Endothelial cell of umbilical vein (primary cell): ENCODE results near the gene LYSMD4. TPM values are rescaled to one million over a fixed set of nuclear protein-coding genes. Genes with fewer than 3 reads are reported as not detected.

Experiments
- BruUV-seq: library from RNA; stranded (reverse); fragments of 400-500 nt; replicated peaks from 2 replicates; lab custom pipeline; 2021; lab: Mats Ljungman, UMichigan
- CTCF ChIA-PET: fragments of 300-600, 350-600 bp; sonication (Branson Sonifier 250); formaldehyde crosslinking; loops from one replicate; lab custom pipeline; 2021; ENCODE audit warnings: antibody characterized with exemption, inconsistent platforms; lab: Charles Lee
- POLR2A ChIA-PET: fragments of 300-600, 350-600 bp; sonication (Branson Sonifier 250); formaldehyde crosslinking; loops from one replicate; lab custom pipeline; 2021; ENCODE audit warnings: antibody characterized with exemption, inconsistent platforms; lab: Charles Lee
- DNase-seq: peaks from one replicate; pipeline ENCODE4 v3.0.0-alpha.2; 2011; ENCODE audit warnings: low read depth, low spot score
- FAIRE-seq: peaks from 2 replicates; lab custom pipeline; 2011; peaks lifted over from hg19 to GRCh38; lab: Jason Lieb, UNC
- H2AFZ ChIP-seq: 2 replicates; pipeline ENCODE4 v1.6.0; 2012; ENCODE audit warnings: low read depth, low read length, control low read depth, inconsistent platforms
- H3K27ac ChIP-seq: 2 replicates; pipeline ENCODE4 v1.5.1; 2011; ENCODE audit warnings: low read depth, mild to moderate bottlenecking, control low read depth, low read length, moderate library complexity; ENCODE audit not compliant: insufficient read depth
- H3K27me3 ChIP-seq, 2 experiments: 2 replicates each; pipeline versions ENCODE4 v1.6.0 to v1.6.1; 2011; ENCODE audit warnings: low read length in 2 of 2, mixed read lengths in 1 of 2; ENCODE audit not compliant: control insufficient read depth in 2 of 2, insufficient read depth in 2 of 2
- H3K36me3 ChIP-seq, 2 experiments: 2 replicates in 1 of 2; 3 replicates in 1 of 2; pipeline ENCODE4 v1.5.1; 2011; ENCODE audit warnings: low read length in 2 of 2, mild to moderate bottlenecking in 1 of 2, moderate library complexity in 1 of 2; ENCODE audit not compliant: control insufficient read depth in 2 of 2, insufficient read depth in 2 of 2; ENCODE audit errors: extremely low read depth in 1 of 2
- H3K4me1 ChIP-seq: 3 replicates; pipeline ENCODE4 v1.5.1; 2011; ENCODE audit warnings: mild to moderate bottlenecking, low read length; ENCODE audit not compliant: control insufficient read depth, insufficient read depth; ENCODE audit errors: extremely low read depth
- H3K4me2 ChIP-seq: 2 replicates; pipeline ENCODE4 v1.6.1; 2011; ENCODE audit warnings: low read length, control low read depth, mixed read lengths; ENCODE audit not compliant: insufficient read depth
- H3K4me3 ChIP-seq, 3 experiments: fragments of 200-600 bp in 1 of 3; sonication (generic), shearing (Covaris generic) in 1 of 3; replicated peaks in 1 of 3; 2 replicates each; pipeline ENCODE4 v1.5.1; 2011 to 2016; ENCODE audit warnings: control low read depth in 3 of 3, low read length in 3 of 3, mild to moderate bottlenecking in 2 of 3, inconsistent platforms in 1 of 3, low read depth in 1 of 3, moderate library complexity in 1 of 3; ENCODE audit not compliant: insufficient read depth in 1 of 3
- H3K79me2 ChIP-seq: 2 replicates; pipeline ENCODE4 v1.6.0; 2012; ENCODE audit warnings: low read length, inconsistent platforms; ENCODE audit not compliant: control insufficient read depth, insufficient read depth
- H3K9ac ChIP-seq: replicated peaks from 2 replicates; pipeline ENCODE3; 2011; ENCODE audit warnings: low read length, control low read depth; ENCODE audit not compliant: insufficient read depth; ENCODE audit errors: extremely low read depth
- H3K9me1 ChIP-seq: replicated peaks from 3 replicates; pipeline ENCODE4 v1.6.0; 2011; ENCODE audit warnings: mild to moderate bottlenecking, low read length; ENCODE audit not compliant: control insufficient read depth, insufficient read depth; ENCODE audit errors: extremely low read depth
- H3K9me3 ChIP-seq: replicated peaks from 2 replicates; pipeline ENCODE4 v1.5.1; 2012; ENCODE audit warnings: low read length, inconsistent platforms; ENCODE audit not compliant: control insufficient read depth, insufficient read depth
- H4K20me1 ChIP-seq: replicated peaks from 2 replicates; pipeline ENCODE3; 2011; ENCODE audit warnings: mild to moderate bottlenecking, low read length; ENCODE audit not compliant: control insufficient read depth, insufficient read depth; ENCODE audit errors: extremely low read depth
- EZH2 ChIP-seq: IDR thresholded peaks from 2 replicates; pipeline ENCODE4 v1.6.1; 2012; ENCODE audit warnings: borderline replicate concordance, low read depth, mild to moderate bottlenecking, moderate library complexity, low read length, inconsistent platforms; ENCODE audit not compliant: severe bottlenecking
- FOS ChIP-seq: IDR thresholded peaks from 2 replicates; pipeline ENCODE4 v1.6.1; 2011; ENCODE audit warnings: mild to moderate bottlenecking, low read length, moderate library complexity, borderline replicate concordance; ENCODE audit not compliant: insufficient read depth
- GATA2 ChIP-seq: IDR thresholded peaks from 2 replicates; pipeline ENCODE4 v1.7.0; 2011; ENCODE audit warnings: low read depth, mild to moderate bottlenecking, moderate library complexity, mixed read lengths, low read length; ENCODE audit not compliant: insufficient read length, insufficient read depth
- JUN ChIP-seq: IDR thresholded peaks from 2 replicates; pipeline ENCODE4 v1.6.1; 2011; ENCODE audit warnings: borderline replicate concordance, low read depth; ENCODE audit not compliant: insufficient read length, insufficient read depth
- MYC ChIP-seq: IDR thresholded peaks from one replicate; pipeline ENCODE4 v1.6.1; 2011; ENCODE audit warnings: mild to moderate bottlenecking, low read depth, low read length
- POLR2A ChIP-seq: IDR thresholded peaks from 2 replicates; pipeline ENCODE4 v1.6.1; 2012; ENCODE audit warnings: low read depth, mild to moderate bottlenecking, control low read depth, low read length
- POLR2AphosphoS5 ChIP-seq: IDR thresholded peaks from 2 replicates; pipeline ENCODE4 v1.6.1; 2012; ENCODE audit warnings: low read depth, mild to moderate bottlenecking, control low read depth, low read length, moderate library complexity; ENCODE audit not compliant: insufficient read depth
- dilution Hi-C: fragments of 300-500 bp; cut with MboI; formaldehyde crosslinking; loops from one replicate; pipeline ENCODE4 v1.15.0; 2019; ENCODE audit warnings: low sequenced_read_pairs; ENCODE audit not compliant: extremely low pct_ligation_motif_present
- intact Hi-C: fragments of 100-400 bp; cut with micrococcal nuclease; formaldehyde crosslinking; loops from one replicate; pipeline ENCODE4 v1.10.0; 2022
- polyA plus RNA-seq, 4 experiments: library from polyadenylated mRNA; depleted of rRNA in 3 of 4; stranded (reverse) in 3 of 4; unstranded in 1 of 4; fragments of >200 nt; gene quantifications; 2 replicates each; pipeline versions ENCODE4 v1.2.1 to v1.2.3, GENCODE V29; 2011 to 2012; ENCODE audit warnings: missing spikeins in 1 of 4
- total RNA-seq: library from RNA; stranded (reverse); gene quantifications from 2 replicates; pipeline ENCODE4 v1.2.3, GENCODE V29; 2021
- TF ChIP-seq, protein P1 (sequence below): IDR thresholded peaks from 2 replicates; pipeline ENCODE4 v1.6.1; 2011; ENCODE audit not compliant: insufficient read depth, insufficient read length
- TF ChIP-seq, protein P2 (sequence below), 2 donors: IDR thresholded peaks; 1 replicate in 1 of 2; 2 replicates in 1 of 2; pipeline ENCODE4 v1.5.1; 2011; ENCODE audit warnings: low read length in 2 of 2, mild to moderate bottlenecking in 2 of 2, moderate library complexity in 2 of 2, control low read depth in 1 of 2, inconsistent platforms in 1 of 2, low read depth in 1 of 2; ENCODE audit not compliant: insufficient read depth in 1 of 2; ENCODE audit errors: extremely low read depth in 1 of 2

The LYSMD4 gene
- total and polyA plus RNA-seq, 2 donors (not counting 3 experiments of a cell fraction or from before 2014, with no cell fraction given) = 7.0 to 7.1 TPM

DNA sequence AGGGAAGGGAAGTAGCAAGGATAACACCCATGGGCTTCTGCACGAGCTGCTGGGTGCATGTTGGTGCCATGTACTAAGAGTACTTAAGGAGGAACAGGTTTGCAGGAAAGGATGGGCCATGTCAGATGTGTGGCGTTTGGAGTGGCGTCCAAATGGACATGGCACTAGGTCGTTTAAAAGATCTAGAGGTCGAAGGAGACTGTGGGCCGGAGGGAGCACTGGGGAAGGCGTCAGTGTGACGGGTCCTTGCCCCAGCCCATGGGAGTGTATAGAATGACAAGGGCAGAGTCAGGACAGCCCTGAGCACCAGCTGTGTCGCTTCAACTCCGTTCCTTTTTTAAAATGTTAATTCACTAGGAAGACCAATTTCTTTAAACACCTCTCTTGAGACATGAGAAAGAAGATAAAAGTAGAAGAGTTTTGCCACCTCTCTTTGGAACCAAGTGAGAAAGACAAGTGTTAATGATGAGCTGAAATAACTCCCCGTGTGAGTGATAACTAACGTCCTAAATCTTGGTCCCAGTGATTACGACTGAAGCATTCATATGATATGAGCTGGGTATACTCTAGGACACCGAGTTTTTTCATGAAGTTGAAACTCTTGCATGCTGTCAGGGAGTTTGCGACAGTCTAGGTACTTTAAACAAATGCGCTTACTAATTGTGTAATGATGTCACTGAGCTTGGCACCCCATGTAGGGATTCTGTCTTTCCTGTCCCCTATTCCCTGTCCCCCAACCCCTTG, 23.8 kb downstream of the LYSMD4 start:
- H3K4me2 ChIP-seq = peak overlapping the region; percentile 62
- FAIRE-seq (no peak), DNase-seq (no peak)
- H3K36me3 ChIP-seq = peaks cover 4 to 12% of the 10 kb centered on the region in 2 experiments
- H3K27me3 ChIP-seq = no peaks in the 10 kb centered on the region
- TF ChIP-seq FOS (no peak), JUN (no peak)
- TF ChIP-seq, protein P1, sequence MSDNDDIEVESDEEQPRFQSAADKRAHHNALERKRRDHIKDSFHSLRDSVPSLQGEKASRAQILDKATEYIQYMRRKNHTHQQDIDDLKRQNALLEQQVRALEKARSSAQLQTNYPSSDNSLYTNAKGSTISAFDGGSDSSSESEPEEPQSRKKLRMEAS = no peak
- H3K27ac ChIP-seq = peak overlapping the region; percentile 60
- no peak overlapping the region for H3K4me3 ChIP-seq
- dilution Hi-C loops = loop anchor here (25.0 kb wide), 1 partner anchor 422 kb away; no protein-coding TSS in a partner anchor
- H3K9ac ChIP-seq = no peak overlapping the region
- POLR2A ChIA-PET = interaction anchor here (1.4 kb wide), 1 partner anchor 24 kb away, joined by 3 read pairs; the partner anchor contains the start of gene LYSMD4
- H3K9me3 ChIP-seq = no peaks in the 10 kb centered on the region
- H3K9me1 ChIP-seq = no peaks in the 10 kb centered on the region
- TSS peak; percentile 4 for BruUV-seq
- H4K20me1 ChIP-seq = no peaks in the 10 kb centered on the region
- no peak overlapping the region for H2AFZ ChIP-seq
- H3K4me1 ChIP-seq = peaks cover 28% of the 10 kb centered on the region
- intact Hi-C loops = no loop called here
- CTCF ChIA-PET = interaction anchor here (1.1 to 6.1 kb wide), 4 partner anchors 47 to 437 kb away, joined by 3 to 230 read pairs (median 4); no protein-coding TSS in a partner anchor
- H3K79me2 ChIP-seq = no peaks in the 10 kb centered on the region

DNA sequence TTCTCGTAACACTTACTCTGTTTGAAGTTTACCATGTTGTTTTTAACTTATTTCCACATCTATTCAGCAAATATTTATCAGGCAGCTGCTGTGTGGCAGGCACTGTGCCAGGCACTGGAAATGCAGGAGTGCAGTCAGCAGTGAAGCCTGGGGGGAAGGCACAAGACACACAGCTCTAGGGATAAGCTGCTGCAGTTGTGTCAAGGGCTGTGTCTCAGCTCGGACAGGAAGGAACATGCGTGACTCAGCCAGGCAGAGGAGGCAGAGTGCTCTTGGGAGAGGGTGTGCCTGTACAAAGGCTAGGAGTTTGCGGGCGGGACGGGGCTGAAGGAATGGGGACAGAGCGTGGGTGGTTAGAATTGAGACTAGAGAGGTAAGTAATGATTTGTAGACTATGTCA, 24.7 kb downstream of the LYSMD4 start:
- FAIRE-seq (peak; percentile 99), DNase-seq (peak; percentile 93)
- H3K27ac ChIP-seq = peak overlapping the region; percentile 60
- peaks cover 36% of the 10 kb centered on the region for H3K4me1 ChIP-seq
- H4K20me1 ChIP-seq = no peaks in the 10 kb centered on the region
- no peak overlapping the region for H2AFZ ChIP-seq
- H3K36me3 ChIP-seq = peaks cover 4 to 12% of the 10 kb centered on the region in 2 experiments
- H3K9ac ChIP-seq = peak overlapping the region; percentile 26
- no peaks in the 10 kb centered on the region for H3K27me3 ChIP-seq
- no peaks in the 10 kb centered on the region for H3K79me2 ChIP-seq
- no peaks in the 10 kb centered on the region for H3K9me1 ChIP-seq
- peak overlapping the region; percentile 62 for H3K4me2 ChIP-seq
- TF ChIP-seq, protein P2, sequence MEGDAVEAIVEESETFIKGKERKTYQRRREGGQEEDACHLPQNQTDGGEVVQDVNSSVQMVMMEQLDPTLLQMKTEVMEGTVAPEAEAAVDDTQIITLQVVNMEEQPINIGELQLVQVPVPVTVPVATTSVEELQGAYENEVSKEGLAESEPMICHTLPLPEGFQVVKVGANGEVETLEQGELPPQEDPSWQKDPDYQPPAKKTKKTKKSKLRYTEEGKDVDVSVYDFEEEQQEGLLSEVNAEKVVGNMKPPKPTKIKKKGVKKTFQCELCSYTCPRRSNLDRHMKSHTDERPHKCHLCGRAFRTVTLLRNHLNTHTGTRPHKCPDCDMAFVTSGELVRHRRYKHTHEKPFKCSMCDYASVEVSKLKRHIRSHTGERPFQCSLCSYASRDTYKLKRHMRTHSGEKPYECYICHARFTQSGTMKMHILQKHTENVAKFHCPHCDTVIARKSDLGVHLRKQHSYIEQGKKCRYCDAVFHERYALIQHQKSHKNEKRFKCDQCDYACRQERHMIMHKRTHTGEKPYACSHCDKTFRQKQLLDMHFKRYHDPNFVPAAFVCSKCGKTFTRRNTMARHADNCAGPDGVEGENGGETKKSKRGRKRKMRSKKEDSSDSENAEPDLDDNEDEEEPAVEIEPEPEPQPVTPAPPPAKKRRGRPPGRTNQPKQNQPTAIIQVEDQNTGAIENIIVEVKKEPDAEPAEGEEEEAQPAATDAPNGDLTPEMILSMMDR (IDR thresholded peaks at IDR 0.05; ENCODE audit: extremely low read depth in 1 of 2, insufficient read depth in 1 of 2, low read depth in 1 of 2, low read length in 2 of 2) = no peak
- TF ChIP-seq MYC (peak; percentile 69), POLR2AphosphoS5 (peak; percentile 91), FOS (peak; percentile 91), GATA2 (no peak), POLR2A (peak; percentile 38), JUN (peak; percentile 79), EZH2 (no peak)
- TF ChIP-seq, protein P1 = peak; percentile 8
- ChIA-PET POLR2A (no interaction called here), CTCF (interaction anchor here (0.7 to 6.1 kb wide), 10 partner anchors 8 to 436 kb away, joined by 3 to 230 read pairs (median 4); no protein-coding TSS in a partner anchor)
- dilution Hi-C loops = loop anchor here (25.0 kb wide), 1 partner anchor 421 kb away; no protein-coding TSS in a partner anchor
- intact Hi-C loops = loop anchor here (1.0 kb wide), 4 partner anchors 25 to 457 kb away; partner anchors contain the start of genes LRRC28 and LYSMD4
- H3K4me3 ChIP-seq = peak overlapping the region in 1 of 3 experiments; percentile 10
- no TSS peak for BruUV-seq
- no peaks in the 10 kb centered on the region for H3K9me3 ChIP-seq
